Heart left ventricle (tissue), 16 donors: ENCODE data around the gene SH2D4B. TPM values are rescaled to one million over a fixed set of nuclear protein-coding genes. Genes with fewer than 3 reads are reported as not detected.

ENCODE experiments used
- ATAC-seq, 4 donors: fragments of 200-7000 bp; cut with Tn5 transposase; one replicate each; pipeline ENCODE4 v1.9.1; 2020 to 2022; ENCODE audit warnings: moderate library complexity in 4 of 4, mild to moderate bottlenecking in 3 of 4, moderate number of reproducible peaks in 1 of 4
- DNase-seq, 5 donors: peaks; one replicate each; pipeline ENCODE4 v3.0.0-alpha.2; 2020
- H3K27ac ChIP-seq, 12 donors: fragments of 200-600 bp; sonication (generic) in 4 of 12; one replicate each; pipeline versions ENCODE4 v1.5.0 to v1.8.0; 2016 to 2022; ENCODE audit warnings: mild to moderate bottlenecking in 2 of 12
- H3K27me3 ChIP-seq, 9 donors: fragments of 200-600 bp; sonication (generic) in 2 of 9; one replicate each; pipeline versions ENCODE4 v1.5.1 to v1.8.0; 2016 to 2022; ENCODE audit warnings: mild to moderate bottlenecking in 3 of 9
- H3K36me3 ChIP-seq, 9 donors: fragments of 200-600 bp; sonication (generic) in 2 of 9; one replicate each; pipeline versions ENCODE4 v1.5.0 to v1.8.0; 2018 to 2022; ENCODE audit warnings: mild to moderate bottlenecking in 2 of 9
- H3K4me1 ChIP-seq, 12 donors: fragments of 200-600 bp; sonication (generic) in 4 of 12; one replicate each; pipeline versions ENCODE4 v1.5.0 to v1.8.0; 2016 to 2022; ENCODE audit warnings: mild to moderate bottlenecking in 3 of 12
- H3K4me3 ChIP-seq, 12 donors: fragments of 200-600 bp; sonication (generic) in 4 of 12; one replicate each; pipeline versions ENCODE4 v1.5.0 to v1.8.0; 2017 to 2022; ENCODE audit warnings: mild to moderate bottlenecking in 9 of 12, moderate library complexity in 4 of 12
- H3K9me3 ChIP-seq, 12 donors: fragments of 200-600 bp; sonication (generic) in 4 of 12; one replicate each; pipeline versions ENCODE4 v1.5.0 to v1.8.0; 2016 to 2022; ENCODE audit warnings: mild to moderate bottlenecking in 1 of 12
- POLR2A ChIP-seq, 2 donors: fragments of 450-650 bp; IDR thresholded peaks; one replicate each; pipeline ENCODE4 v1.6.1; 2017; ENCODE audit warnings: antibody characterized with exemption in 2 of 2, mild to moderate bottlenecking in 2 of 2, moderate library complexity in 2 of 2
- WGBS, 4 donors: extraction: QIAGEN DNeasy Blood & Tissue Kit in 2 of 4; methylation state at CpG; one replicate each; pipeline versions ENCODE4 v1.1.5 to v1.1.7; 2013 to 2018; 5-methylcytosine and 5-hydroxymethylcytosine counted together
- intact Hi-C, 10 donors: fragments of 100-400 bp; cut with DNase I; formaldehyde crosslinking; loops; one replicate each; pipeline versions ENCODE4 v1.11.1 to v1.14.2; 2022
- polyA plus RNA-seq, 2 donors: library from polyadenylated mRNA; stranded (reverse); fragments of 200-250 nt; gene quantifications; one replicate each; pipeline ENCODE4 v1.2.3, GENCODE V29; 2013
- total RNA-seq, 9 donors: library from RNA; depleted of rRNA in 2 of 9; stranded (reverse); fragments of >200 nt in 2 of 9; fragmentation: NEBNext Ultra II Directional in 3 of 9; extraction: Animal tissue kit (Norgen Biotek cat#: 25700) in 3 of 9; gene quantifications; one replicate each; pipeline versions ENCODE4 v1.1.0 to v1.2.4, GENCODE V29; 2016 to 2023
- TF ChIP-seq, protein P1 (sequence below), 12 donors: fragments of 200-600 bp; sonication (generic) in 4 of 12; IDR thresholded peaks; one replicate each; pipeline versions ENCODE4 v1.5.0 to v1.8.0; 2018 to 2022; ENCODE audit warnings: antibody characterized with exemption in 12 of 12, mild to moderate bottlenecking in 5 of 12
- donor health status: ischemic (EF 13 %, LVEDD 7.1; RV severe dilation, severe dysfunction).
- donor health status: healthy with polysubstance abuse.
- donor health status: DM: no; HTN: yes; CAD: no.
- donor health status: DM: no; HTN: no; CAD: no.
- donor health status: ischemic (EF 25% LVEDD 6.9; RV normal size, moderate dysfunction).
- donor health status: ischemic (EF 25% LVEDD 5.7; RV mildly dilated, moderate dysfunction).
- donor health status: healthy.
- donor health status: DM: yes; HTN: yes; CAD: no.
- donor health status: ischemic (EF 35%, LVEDD 5.7; RV mildly dilated, moderate dysfunction).
- donor health status: nonischemic (EF 11% LVEDD 7.7; RV severe dilation, severe dysfunction).
- donor health status: DM: yes; HTN: yes; CAD: no.
- donor health status: PGD.
- donor health status: ischemic (EF 29% LVEDD 5.4; RV normal size, mild dysfunction).
- donor health status: nonischemic (EF 23%, LVEDD 6.1; RV moderate dilation, normal function).

SH2D4B gene
- total and polyA plus RNA-seq, 11 donors, result 0.19 TPM; not detected in 10

DNA sequence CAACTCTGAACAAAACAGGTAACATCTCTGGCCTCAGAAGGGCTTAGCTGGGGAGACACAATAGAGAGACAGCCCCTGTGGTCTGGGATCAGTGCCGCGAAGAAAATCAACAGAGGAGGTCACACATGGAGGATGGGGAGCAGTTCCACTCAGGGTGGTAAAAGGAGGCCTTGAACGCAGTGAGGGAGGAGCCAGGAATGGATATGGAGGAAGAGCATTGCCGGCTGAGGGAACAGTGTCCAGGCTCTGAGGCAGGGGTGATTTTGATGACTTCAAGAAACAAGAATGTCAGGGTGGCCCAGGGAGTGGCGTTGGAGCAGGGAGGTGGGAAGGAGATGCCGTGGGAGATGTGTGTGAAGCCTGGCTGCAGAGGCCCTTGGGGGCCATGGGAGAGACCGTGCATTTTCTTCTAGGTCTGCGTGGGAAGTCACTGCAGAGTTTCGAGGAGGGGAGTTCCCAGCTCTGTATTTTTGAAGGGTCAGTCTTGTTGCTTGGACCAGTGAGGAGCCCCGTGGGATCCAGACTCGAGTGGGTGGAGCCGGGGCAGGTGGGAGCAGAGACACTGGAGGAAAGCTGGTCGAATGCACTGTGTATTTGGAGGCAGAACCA lies 35.7 kb upstream of the SH2D4B start:
- Histone ChIP-seq H3K4me3 (no peak overlapping the region), H3K9me3 (peaks cover 0 to 2% (median 0%) of the 10 kb centered on the region in 12 donors), H3K27me3 (no peaks in the 10 kb centered on the region), H3K4me1 (peaks cover 57 to 100% (median 97%) of the 10 kb centered on the region in 12 donors), H3K36me3 (peaks cover 0 to 13% (median 0%) of the 10 kb centered on the region in 9 donors), H3K27ac (peak overlapping the region in 11 of 12 donors; percentile 41 to 95 (median 80))
- 59 to 74% (median 66%) methylated on average over 13 of the region's 13 CpGs for WGBS, 4 donors
- intact Hi-C loops, result loop anchor here in 6 of 10 donors (2.0 to 10.0 kb wide), 5 partner anchors 33 to 120 kb away; no protein-coding TSS in a partner anchor
- TF ChIP-seq, protein P1, sequence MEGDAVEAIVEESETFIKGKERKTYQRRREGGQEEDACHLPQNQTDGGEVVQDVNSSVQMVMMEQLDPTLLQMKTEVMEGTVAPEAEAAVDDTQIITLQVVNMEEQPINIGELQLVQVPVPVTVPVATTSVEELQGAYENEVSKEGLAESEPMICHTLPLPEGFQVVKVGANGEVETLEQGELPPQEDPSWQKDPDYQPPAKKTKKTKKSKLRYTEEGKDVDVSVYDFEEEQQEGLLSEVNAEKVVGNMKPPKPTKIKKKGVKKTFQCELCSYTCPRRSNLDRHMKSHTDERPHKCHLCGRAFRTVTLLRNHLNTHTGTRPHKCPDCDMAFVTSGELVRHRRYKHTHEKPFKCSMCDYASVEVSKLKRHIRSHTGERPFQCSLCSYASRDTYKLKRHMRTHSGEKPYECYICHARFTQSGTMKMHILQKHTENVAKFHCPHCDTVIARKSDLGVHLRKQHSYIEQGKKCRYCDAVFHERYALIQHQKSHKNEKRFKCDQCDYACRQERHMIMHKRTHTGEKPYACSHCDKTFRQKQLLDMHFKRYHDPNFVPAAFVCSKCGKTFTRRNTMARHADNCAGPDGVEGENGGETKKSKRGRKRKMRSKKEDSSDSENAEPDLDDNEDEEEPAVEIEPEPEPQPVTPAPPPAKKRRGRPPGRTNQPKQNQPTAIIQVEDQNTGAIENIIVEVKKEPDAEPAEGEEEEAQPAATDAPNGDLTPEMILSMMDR (IDR thresholded peaks at IDR 0.05), result no peak
- no peak for TF ChIP-seq POLR2A (IDR thresholded peaks at IDR 0.05)
- no peak for DNase-seq
- no peak for ATAC-seq

DNA sequence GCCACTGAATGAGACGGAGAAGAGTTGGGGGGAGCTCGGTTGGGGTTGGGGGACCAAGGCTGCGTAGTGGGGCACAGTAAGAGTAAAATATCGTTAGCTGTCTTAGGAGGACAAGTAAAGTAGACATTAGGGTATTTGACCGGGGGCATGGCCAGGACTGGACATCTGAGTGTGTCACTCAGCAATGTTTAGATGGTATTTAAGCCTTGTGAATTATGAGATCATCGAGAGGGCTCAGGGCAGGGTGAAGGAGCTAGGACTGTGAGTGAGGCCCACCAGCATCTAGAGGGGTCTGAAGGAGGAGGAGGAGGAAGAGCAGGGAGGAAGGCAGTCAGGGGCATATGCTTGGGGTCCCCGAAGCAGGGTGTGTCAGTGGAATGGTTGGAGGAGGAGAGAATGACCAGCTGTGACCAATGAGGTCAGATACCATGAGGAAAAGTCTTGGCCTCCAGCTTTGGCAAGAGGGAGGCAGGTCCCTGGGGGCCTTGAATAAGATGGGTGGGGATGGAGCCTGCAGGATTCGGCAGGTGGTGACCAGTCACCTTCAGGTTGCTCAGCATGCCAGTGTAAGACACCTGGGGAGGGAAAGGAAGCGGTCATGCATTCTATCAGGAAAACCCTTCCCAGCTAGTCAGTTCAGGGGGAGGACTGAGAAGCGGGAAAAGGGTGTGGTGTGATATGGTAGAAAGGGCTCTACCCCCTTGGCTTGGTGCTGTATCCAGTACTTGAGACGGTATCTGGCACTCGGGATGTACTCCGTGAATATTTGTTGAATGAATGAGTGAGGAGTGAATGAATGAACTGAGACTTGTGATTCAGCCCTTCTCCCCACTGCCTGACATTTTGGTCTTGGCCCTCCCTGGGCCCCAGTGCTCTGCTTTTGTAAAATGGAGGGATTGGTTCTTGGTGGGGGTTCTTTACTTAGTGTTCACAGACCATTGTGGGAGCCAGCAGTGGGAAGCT lies 34.8 kb upstream of the SH2D4B start:
- ATAC-seq (no peak), DNase-seq (no peak)
- Histone ChIP-seq H3K9me3 (no peaks in the 10 kb centered on the region), H3K4me1 (peaks cover 48 to 100% (median 93%) of the 10 kb centered on the region in 12 donors), H3K27me3 (no peaks in the 10 kb centered on the region), H3K27ac (peak overlapping the region in 11 of 12 donors; percentile 41 to 95 (median 80)), H3K36me3 (peaks cover 0 to 22% (median 6%) of the 10 kb centered on the region in 9 donors), H3K4me3 (no peak overlapping the region)
- WGBS, 4 donors, result 73 to 82% (median 76%) methylated on average over 13 of the region's 13 CpGs
- no peak for TF ChIP-seq POLR2A (IDR thresholded peaks at IDR 0.05)
- TF ChIP-seq, protein P1 (IDR thresholded peaks at IDR 0.05), result no peak
- intact Hi-C loops, result loop anchor here in 6 of 10 donors (2.0 to 10.0 kb wide), 5 partner anchors 34 to 121 kb away; no protein-coding TSS in a partner anchor

DNA sequence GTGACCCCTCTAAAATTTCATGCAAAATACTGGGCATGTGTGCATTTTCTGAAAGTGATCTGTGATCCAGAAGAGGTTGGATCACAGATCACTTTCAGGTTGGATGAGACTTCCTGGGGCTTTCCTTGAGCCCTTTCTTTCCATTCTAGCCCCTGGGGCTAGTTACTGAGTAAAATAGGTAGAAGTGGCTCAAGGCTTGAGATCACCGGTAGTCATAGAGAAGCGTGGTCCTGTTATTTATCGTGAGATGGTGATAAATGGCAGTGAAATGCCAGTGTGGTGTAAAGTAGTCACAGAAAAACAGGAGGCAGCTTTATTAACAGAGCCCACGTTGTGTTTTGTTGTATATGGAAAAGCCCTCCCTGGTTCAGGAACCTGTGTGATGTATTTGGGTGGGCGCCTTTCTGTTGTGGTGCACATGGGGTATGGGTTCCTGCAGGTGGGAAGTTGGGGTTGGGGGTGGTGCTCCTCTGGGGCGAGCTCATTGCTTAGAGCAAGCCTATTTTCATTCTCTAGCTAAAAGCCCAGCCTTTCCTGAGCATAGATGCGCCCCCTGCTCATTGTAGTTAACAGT lies 34.0 kb upstream of the SH2D4B start:
- TF ChIP-seq, protein P1 (IDR thresholded peaks at IDR 0.05), result no peak
- TF ChIP-seq POLR2A (IDR thresholded peaks at IDR 0.05), result no peak
- ATAC-seq, result no peak
- H3K27me3 ChIP-seq, result no peaks in the 10 kb centered on the region
- no peaks in the 10 kb centered on the region for H3K9me3 ChIP-seq
- peaks cover 40 to 100% (median 92%) of the 10 kb centered on the region in 12 donors for H3K4me1 ChIP-seq
- H3K27ac ChIP-seq, result peak overlapping the region in 11 of 12 donors; percentile 19 to 95 (median 80)
- H3K36me3 ChIP-seq, result peaks cover 0 to 29% (median 9%) of the 10 kb centered on the region in 9 donors
- no peak overlapping the region for H3K4me3 ChIP-seq
- WGBS, 4 donors, result 67 to 78% (median 71%) methylated on average over 6 to 7 of the region's 7 CpGs
- no peak for DNase-seq
- intact Hi-C loops, result loop anchor here in 8 of 10 donors (2.0 to 10.0 kb wide), 10 partner anchors 35 to 121 kb away; partner anchors contain the start of gene TSPAN14 (in 3 of the 8)
